ENCODE data around the gene SUGP2.

DNA sequence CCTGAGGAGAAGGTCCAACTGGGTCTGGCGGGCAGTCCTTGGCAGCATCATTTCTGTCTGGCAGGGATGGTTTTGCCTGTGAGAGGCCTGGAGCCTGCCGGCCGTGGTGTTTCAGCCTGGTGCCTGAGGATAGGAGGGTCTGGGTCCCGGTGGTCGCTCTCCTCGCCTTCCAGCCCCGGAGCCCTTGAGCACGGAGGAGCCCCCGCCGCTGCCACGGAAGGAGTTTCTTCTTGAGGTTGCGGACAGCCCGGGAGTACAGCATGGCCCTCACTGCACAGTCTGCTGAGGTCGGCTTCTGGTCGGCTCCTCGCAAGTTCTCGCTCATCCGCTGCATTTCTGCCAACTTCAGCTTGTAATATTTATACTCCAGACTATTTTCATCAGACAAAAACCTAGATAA lies 23.4 kb downstream of the SUGP2 start:
- TF ChIP-seq, protein P1, sequence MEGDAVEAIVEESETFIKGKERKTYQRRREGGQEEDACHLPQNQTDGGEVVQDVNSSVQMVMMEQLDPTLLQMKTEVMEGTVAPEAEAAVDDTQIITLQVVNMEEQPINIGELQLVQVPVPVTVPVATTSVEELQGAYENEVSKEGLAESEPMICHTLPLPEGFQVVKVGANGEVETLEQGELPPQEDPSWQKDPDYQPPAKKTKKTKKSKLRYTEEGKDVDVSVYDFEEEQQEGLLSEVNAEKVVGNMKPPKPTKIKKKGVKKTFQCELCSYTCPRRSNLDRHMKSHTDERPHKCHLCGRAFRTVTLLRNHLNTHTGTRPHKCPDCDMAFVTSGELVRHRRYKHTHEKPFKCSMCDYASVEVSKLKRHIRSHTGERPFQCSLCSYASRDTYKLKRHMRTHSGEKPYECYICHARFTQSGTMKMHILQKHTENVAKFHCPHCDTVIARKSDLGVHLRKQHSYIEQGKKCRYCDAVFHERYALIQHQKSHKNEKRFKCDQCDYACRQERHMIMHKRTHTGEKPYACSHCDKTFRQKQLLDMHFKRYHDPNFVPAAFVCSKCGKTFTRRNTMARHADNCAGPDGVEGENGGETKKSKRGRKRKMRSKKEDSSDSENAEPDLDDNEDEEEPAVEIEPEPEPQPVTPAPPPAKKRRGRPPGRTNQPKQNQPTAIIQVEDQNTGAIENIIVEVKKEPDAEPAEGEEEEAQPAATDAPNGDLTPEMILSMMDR (IDR thresholded peaks at IDR 0.05): no peak
- TF ChIP-seq POLR2A (IDR thresholded peaks at IDR 0.05): no peak
